ENCODE data around the gene ADARB1. TPM values are rescaled to one million over a fixed set of nuclear protein-coding genes. Genes with fewer than 3 reads are reported as not detected.
"Not testable (repeated sequence)": the region's sequence is repeated elsewhere in the genome, so short reads cannot be mapped to it uniquely, and the experiment has no call there.

Gene ADARB1
- total RNA-seq, 1 experiment from 2014 or later = 2.9 TPM

- Histone ChIP-seq H3K4me3 (no peak overlapping the region), H3K9me3 (no peaks in the 10 kb centered on the region), H3K27me3 (no peaks in the 10 kb centered on the region), H3K36me3 (no peaks in the 10 kb centered on the region)
- peak; percentile 65 for DNase-seq
Measured at GRCh38 chr21:45138199-45139002, 64.0 kb downstream of the ADARB1 start.

- H3K4me3 ChIP-seq, H3K27me3 ChIP-seq, H3K9me3 ChIP-seq, DNase-seq, H3K36me3 ChIP-seq: not testable (repeated sequence)
Measured at GRCh38 chr21:45139003-45139360, 64.6 kb downstream of the ADARB1 start.

- no peaks in the 10 kb centered on the region for H3K36me3 ChIP-seq
- H3K27me3 ChIP-seq = no peaks in the 10 kb centered on the region
- no peaks in the 10 kb centered on the region for H3K9me3 ChIP-seq
- no peak overlapping the region for H3K4me3 ChIP-seq
- DNase-seq = no peak
Measured at GRCh38 chr21:45139473-45139872, 65.1 kb downstream of the ADARB1 start.

- Histone ChIP-seq H3K9me3 (no peaks in the 10 kb centered on the region), H3K4me3 (no peak overlapping the region), H3K27me3 (no peaks in the 10 kb centered on the region), H3K36me3 (no peaks in the 10 kb centered on the region)
- DNase-seq = peak; percentile 86
Measured at GRCh38 chr21:45140346-45140940, 66.1 kb downstream of the ADARB1 start.

- H3K36me3 ChIP-seq, H3K27me3 ChIP-seq, H3K4me3 ChIP-seq, DNase-seq, H3K9me3 ChIP-seq: not testable (repeated sequence)
Measured at GRCh38 chr21:45140944-45141343, 66.6 kb downstream of the ADARB1 start.

GRCh38 chr21:45141507-45141906, 67.1 kb downstream of the ADARB1 start:
- Histone ChIP-seq H3K27me3 (no peaks in the 10 kb centered on the region), H3K9me3 (no peaks in the 10 kb centered on the region), H3K4me3 (no peak overlapping the region), H3K36me3 (no peaks in the 10 kb centered on the region)
- DNase-seq = no peak

- H3K9me3 ChIP-seq = no peaks in the 10 kb centered on the region
- H3K27me3 ChIP-seq = no peaks in the 10 kb centered on the region
- peak; percentile 74 for DNase-seq
- H3K36me3 ChIP-seq = no peaks in the 10 kb centered on the region
- no peak overlapping the region for H3K4me3 ChIP-seq
Measured at GRCh38 chr21:45142469-45143308, 68.3 kb downstream of the ADARB1 start.

GRCh38 chr21:45143855-45144254, 69.5 kb downstream of the ADARB1 start:
- no peaks in the 10 kb centered on the region for H3K9me3 ChIP-seq
- no peak overlapping the region for H3K4me3 ChIP-seq
- DNase-seq = no peak
- H3K36me3 ChIP-seq = no peaks in the 10 kb centered on the region
- no peaks in the 10 kb centered on the region for H3K27me3 ChIP-seq

- Histone ChIP-seq H3K9me3 (no peaks in the 10 kb centered on the region), H3K4me3 (no peak overlapping the region), H3K36me3 (no peaks in the 10 kb centered on the region), H3K27me3 (no peaks in the 10 kb centered on the region)
- DNase-seq = no peak
Measured at GRCh38 chr21:45145146-45145545, 70.8 kb downstream of the ADARB1 start.

- not testable (repeated sequence) for DNase-seq, H3K27me3 ChIP-seq, H3K36me3 ChIP-seq, H3K9me3 ChIP-seq, H3K4me3 ChIP-seq
Measured at GRCh38 chr21:45145846-45146245, 71.5 kb downstream of the ADARB1 start.

GRCh38 chr21:45146306-45146705, 71.9 kb downstream of the ADARB1 start:
- no peaks in the 10 kb centered on the region for H3K36me3 ChIP-seq
- DNase-seq = no peak

GRCh38 chr21:45146801-45147200, 72.4 kb downstream of the ADARB1 start:
- Histone ChIP-seq H3K9me3 (no peaks in the 10 kb centered on the region), H3K27me3 (no peaks in the 10 kb centered on the region), H3K36me3 (no peaks in the 10 kb centered on the region), H3K4me3 (no peak overlapping the region)
- no peak for DNase-seq

More at GRCh38 chr21:45146306-45146705, 71.9 kb downstream of the ADARB1 start:
- Histone ChIP-seq H3K9me3 (no peaks in the 10 kb centered on the region), H3K4me3 (no peak overlapping the region), H3K27me3 (no peaks in the 10 kb centered on the region)

GRCh38 chr21:45147473-45148315, 73.3 kb downstream of the ADARB1 start:
- DNase-seq = no peak
- H3K9me3 ChIP-seq = no peaks in the 10 kb centered on the region
- H3K36me3 ChIP-seq = no peaks in the 10 kb centered on the region
- no peaks in the 10 kb centered on the region for H3K27me3 ChIP-seq
- no peak overlapping the region for H3K4me3 ChIP-seq

- DNase-seq = no peak
- H3K27me3 ChIP-seq = no peaks in the 10 kb centered on the region
- H3K9me3 ChIP-seq = no peaks in the 10 kb centered on the region
- H3K4me3 ChIP-seq = no peak overlapping the region
- no peaks in the 10 kb centered on the region for H3K36me3 ChIP-seq
Measured at GRCh38 chr21:45148316-45148990, 74.1 kb downstream of the ADARB1 start.

- Histone ChIP-seq H3K9me3 (no peaks in the 10 kb centered on the region), H3K4me3 (no peak overlapping the region), H3K36me3 (no peaks in the 10 kb centered on the region), H3K27me3 (no peaks in the 10 kb centered on the region)
- DNase-seq = no peak
Measured at GRCh38 chr21:45149021-45149420, 74.6 kb downstream of the ADARB1 start.

- no peak overlapping the region for H3K4me3 ChIP-seq
- no peak for DNase-seq
- no peaks in the 10 kb centered on the region for H3K27me3 ChIP-seq
- H3K9me3 ChIP-seq = no peaks in the 10 kb centered on the region
- no peaks in the 10 kb centered on the region for H3K36me3 ChIP-seq
Measured at GRCh38 chr21:45150638-45151131, 76.3 kb downstream of the ADARB1 start.
